Skeletal muscle cell (primary cell): ENCODE results near the gene SLFN5.
"Not testable (repeated sequence)": the region's sequence is repeated elsewhere in the genome, so short reads cannot be mapped to it uniquely, and the experiment has no call there.

Experiments used
- DNase-seq: peaks from one replicate; pipeline ENCODE4 v3.0.0-alpha.2; 2010; ENCODE audit warnings: low read depth
- H3K4me3 ChIP-seq: 2 replicates; pipeline ENCODE4 v1.5.1; 2011; ENCODE audit warnings: low read depth, mild to moderate bottlenecking, control low read depth, low read length, moderate library complexity

Gene SLFN5

DNA sequence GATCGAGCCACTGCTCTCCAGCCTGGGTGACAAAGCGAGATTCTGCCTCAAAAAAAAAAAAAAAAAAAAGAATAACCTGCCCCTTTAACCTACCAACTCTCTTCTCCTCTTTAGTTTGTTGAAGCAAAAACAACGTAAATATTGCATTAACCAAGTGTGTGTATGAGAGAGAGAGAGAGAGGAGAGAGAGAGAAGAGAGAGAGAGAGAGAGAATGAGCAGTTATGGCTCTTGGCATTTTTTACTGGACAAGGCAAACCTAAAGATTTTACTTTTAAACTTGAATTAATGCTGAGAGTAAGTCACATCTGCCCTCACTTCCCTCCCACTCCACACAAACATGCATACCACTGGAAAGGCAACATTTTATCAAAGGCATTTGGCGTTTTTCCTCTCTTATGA is 3.0 kb upstream of the SLFN5 start:
- no peak overlapping the region for H3K4me3 ChIP-seq
- no peak for DNase-seq

DNA sequence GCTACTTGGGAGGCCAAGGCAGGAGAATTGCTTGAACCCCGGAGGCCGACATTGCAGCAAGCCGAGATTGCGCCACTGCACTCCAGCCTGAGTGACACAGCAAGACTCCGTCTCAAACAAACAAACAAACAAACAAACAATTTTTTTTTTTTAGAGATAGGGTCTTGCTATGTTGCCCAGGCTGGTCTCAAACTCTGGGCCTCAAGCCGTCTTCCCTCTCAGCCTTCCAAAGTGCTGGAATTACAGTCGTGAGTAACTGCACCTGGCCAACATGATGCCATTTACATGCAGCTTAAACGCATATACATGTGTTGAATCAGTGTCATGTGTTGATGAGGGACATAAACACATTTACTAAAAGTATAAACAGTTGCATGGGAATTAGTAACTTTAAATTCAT is 2.0 kb upstream of the SLFN5 start:
- no peak overlapping the region for H3K4me3 ChIP-seq
- DNase-seq: no peak

DNA sequence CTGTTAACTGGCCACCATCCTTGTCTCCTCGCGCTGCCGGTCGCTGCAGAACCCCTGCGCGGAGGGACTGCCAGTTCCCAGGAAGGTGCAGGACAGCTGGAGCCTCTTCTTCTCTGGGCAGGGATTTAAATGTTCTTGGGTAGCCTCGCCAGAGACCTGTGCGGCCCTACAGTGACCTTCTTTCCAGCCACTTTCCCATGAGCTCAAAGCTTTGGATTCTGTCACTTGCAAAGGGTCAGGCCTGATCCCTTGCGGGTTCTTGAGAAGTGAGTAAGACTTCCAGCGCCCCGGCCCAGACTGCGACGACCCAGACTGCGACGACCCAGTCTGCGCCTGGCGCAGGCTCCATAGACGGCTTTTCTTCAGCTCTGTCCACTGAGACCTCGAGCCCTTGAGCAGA is 1.4 kb upstream of the SLFN5 start:
- no peak overlapping the region for H3K4me3 ChIP-seq
- DNase-seq: no peak

DNA sequence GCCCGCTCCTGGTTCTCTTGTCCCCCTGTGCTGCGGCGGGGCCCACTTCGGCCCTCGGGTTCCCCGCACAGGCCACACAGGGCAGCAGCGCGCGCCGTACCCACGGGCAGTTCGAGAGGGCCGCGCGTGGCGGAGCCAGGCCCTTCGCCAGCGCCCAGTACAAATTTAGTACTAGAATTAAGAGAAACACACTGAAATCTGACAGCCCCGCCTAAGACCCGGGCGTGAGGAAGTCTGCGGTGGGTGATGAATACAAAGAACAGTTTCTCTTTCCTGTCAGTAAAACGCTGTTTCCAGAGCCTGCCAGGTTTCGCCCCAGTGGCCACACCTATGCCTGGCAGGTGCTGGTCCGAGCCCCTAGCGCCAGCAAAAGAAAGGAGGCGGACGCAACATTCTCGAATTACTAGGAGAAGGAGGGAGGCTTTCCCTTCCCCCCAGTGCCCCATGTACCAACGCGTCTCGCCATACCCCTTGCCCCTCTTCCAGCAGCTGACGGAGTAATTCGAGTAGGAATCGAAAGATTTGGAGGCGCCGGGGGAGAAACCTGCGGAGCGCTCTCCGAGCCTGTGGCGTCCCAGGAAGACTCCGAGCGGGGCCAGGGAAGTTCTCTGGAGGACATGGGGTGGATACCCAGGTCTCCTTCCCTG is 591 bp upstream of the SLFN5 start:
- DNase-seq: no peak
- H3K4me3 ChIP-seq: peak overlapping the region; percentile 89

DNA sequence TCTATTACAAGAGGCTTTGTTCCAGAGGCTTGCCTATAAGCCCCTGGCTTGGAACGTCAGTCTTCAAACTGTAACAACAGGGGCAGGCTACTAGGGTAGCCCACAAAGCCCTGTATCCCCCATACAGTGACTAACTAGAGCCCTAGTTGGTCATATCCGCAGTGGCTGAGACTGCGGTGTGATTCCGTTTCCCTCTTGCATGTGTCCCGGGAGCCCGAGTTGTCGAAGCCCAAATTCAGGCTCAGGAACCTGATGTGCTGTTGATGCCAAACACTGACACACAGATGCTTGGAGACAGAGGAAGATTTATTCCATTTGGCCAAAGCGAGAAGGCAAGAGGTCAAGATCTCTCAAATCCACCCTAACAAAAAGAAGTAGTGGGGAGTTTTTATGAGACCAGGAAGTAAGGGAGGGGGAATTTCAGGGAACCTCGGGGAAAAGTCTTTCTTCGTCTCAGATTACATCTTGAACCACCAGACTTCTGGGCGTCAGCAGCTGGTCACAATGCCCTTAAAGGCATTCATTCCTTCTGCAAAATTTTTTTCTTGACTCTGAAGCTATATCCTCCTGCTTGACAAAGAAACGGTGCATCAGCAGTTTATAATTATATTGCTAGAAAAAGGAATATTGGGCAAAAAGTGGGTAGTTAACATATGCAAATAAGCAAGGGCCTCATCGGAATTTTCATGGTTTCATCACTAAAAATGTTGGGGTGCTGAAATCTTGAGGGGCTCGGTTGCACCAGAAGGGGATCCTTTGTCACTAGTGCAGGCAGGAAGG is 879 bp downstream of the SLFN5 start:
- peak; percentile 33 for DNase-seq
- H3K4me3 ChIP-seq: peak overlapping the region; percentile 89

DNA sequence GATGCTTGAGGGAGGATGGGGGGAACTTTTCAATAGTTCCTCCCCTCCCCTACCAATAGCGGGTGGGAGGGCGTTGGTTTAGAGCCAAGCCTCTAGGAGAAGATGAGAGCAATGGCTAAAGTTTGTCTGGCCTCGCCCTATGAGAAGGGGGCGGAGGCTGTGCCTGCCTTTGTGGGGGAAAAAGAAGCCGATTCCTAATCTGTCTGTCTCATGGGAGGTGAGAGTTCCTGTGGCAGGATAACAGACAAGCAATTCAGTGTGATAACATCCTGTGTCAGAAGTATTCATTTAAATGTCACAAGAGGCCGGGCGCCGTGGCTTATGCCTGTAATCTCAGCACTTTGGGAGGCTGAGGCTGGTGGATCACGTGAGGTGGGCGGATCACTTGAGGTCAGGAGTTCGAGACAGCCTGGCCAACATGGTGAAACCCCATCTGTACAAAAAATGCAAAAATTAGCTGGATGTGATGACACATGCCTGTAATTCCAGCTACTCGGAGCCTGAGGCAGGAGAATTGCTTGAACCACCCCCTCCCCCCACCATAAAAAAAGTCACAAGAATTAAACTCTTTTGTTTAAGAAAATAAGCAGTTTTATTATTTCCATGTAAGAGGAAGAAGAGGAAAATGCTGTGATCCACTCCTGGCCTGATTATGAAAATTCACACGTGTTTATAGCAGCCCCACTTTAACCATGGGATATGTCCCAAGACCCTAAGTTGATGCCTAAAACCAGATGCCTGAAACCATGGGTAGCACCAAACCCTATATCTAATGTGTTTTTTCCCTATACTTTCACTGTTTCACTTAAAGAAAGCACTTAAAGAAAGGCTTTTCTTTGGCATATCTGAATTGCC is 1.7 kb downstream of the SLFN5 start:
- peak overlapping the region; percentile 89 for H3K4me3 ChIP-seq
- peak; percentile 69 for DNase-seq

DNA sequence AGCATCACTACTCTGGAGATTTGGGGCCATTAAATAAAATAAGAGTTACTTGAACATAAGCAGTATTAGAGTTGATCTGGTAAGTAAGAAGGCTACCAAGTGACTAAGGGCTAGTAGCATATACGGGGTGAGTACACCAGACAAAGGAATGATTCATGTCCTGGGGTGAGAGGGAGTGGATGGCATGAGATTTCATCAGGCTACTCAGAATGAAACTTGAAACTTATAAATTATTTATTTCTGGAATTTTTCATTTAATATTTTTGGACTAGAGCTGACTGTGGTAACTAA is 2.3 kb downstream of the SLFN5 start:
- H3K4me3 ChIP-seq: peak overlapping the region; percentile 89
- DNase-seq: peak; percentile 82

DNA sequence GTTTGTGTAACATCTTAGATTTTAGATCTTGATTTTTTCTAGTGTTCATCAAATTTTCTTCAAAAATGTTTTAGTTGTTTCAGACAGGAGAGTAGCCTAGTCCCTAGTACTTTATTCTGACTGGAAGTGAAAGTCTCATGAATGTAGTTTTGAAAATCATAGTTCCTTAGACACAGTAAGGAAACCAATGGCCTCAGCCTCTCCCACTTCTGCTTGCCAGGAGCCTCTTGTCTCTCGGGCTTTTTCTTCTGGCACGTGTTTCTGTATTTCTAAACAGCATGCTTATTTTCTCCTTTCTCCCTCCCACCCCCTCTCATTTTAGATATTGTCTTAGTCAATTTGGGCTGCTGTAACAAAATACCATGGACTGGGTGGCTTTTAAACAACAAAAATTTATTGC is 9.8 kb downstream of the SLFN5 start:
- no peak for DNase-seq
- no peak overlapping the region for H3K4me3 ChIP-seq

DNA sequence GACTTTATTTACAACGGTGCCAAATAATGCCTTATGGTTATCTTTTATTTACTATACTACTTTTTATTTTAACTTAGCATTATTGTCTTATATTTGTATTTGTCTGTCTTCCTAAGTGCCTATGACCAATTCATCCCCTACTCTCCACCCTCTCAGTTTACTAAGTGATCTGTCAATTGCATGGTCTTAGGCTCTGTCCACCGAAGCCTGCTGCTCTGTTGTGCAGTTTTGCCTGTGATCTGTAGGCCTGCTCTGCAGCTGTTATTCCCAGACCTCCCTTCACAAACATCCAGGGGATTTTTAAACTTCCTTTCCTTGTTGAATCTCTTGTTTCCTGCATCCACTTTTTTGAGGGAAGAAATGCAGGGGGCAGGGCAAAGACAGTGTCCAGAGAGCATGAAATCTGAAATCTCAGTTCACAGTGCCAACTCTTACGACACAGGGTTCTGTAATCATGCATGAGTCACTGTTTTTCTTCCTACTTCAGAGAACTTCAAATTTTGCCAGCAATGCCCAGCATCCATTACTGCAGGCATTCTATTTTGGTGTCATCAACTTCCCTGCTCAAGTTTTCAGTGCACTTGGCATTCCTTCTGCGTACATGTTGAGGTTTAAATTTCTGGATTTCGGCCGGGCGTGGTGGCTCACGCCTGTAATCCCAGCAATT is 11.4 kb downstream of the SLFN5 start:
- H3K4me3 ChIP-seq: no peak overlapping the region
- peak; percentile 92 for DNase-seq

DNA sequence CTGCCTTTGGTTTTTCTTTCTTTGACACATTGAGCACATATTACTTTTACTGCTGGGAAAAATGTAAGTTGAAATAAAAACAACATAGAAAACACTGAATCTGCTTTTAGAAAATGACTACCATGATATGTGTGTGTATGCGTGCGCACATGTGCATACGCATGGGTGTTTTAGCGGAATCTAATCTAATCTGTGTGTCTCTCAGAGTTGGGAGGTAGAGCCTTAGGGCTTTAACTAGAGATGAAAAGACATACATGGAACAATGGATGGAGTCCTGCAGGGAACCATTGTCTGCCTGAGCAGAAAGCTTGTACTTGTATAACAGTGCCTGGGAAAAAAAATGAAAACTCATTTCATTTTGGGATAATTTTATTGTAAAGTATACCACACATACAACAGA is 12.4 kb downstream of the SLFN5 start:
- no peak for DNase-seq

DNA sequence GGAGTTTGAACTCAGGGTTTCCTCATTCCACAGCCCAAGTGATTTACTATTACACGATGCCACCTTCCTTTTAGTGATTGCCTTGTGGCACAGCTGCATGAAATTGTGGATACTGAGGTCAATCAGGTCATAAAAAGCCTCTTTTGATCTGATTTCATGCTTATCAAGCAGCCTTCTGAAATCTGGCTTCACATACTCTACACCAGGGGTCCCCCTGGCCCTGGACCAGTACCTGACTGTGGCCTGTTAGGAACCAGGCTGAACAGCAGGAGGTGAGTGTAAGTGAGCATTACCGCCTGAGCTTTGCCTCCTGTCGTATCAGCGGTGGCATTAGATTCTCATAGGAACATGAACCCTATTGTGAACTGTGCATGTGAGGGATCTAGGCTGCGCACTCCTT is 13.8 kb downstream of the SLFN5 start:
- no peak for DNase-seq
- H3K4me3 ChIP-seq: no peak overlapping the region

More for the DNA sequence above, 12.4 kb downstream of the SLFN5 start:
- no peak overlapping the region for H3K4me3 ChIP-seq

DNA sequence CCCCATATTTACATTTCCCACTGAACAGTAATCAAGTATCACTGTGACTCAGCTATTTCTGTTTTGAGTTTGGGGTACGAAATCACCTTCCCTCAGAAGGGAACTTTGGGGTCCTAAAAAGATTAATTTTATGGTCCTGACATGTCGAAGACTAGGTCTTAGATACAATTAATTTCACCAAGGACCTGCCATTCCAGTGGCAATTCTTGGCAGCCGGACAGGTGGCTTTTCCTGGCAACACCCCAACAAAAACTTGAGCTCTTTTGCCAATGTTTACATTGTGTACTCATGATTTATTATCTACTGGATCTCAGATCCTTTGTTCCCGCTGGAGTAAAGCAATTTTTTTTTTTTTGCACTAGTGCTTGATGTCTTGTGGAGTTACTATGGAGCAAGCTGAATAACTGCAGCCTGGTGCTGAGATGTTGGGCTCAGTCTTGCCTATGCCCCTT is 14.4 kb downstream of the SLFN5 start:
- DNase-seq: no peak
- H3K4me3 ChIP-seq: no peak overlapping the region

DNA sequence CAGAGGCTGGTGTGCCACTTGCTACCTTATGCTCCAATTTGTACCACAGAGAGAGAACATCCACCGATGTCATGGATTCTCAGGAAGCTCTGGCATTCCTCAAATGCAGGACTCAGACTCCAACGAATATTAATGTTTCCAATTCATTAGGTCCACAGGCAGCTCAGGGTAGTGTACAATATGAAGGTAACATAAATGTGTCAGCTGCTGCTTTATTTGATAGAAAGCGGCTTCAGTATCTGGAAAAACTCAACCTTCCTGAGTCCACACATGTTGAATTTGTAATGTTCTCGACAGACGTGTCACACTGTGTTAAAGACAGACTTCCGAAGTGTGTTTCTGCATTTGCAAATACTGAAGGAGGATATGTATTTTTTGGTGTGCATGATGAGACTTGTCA is 16.1 kb downstream of the SLFN5 start:
- no peak for DNase-seq
- no peak overlapping the region for H3K4me3 ChIP-seq

DNA sequence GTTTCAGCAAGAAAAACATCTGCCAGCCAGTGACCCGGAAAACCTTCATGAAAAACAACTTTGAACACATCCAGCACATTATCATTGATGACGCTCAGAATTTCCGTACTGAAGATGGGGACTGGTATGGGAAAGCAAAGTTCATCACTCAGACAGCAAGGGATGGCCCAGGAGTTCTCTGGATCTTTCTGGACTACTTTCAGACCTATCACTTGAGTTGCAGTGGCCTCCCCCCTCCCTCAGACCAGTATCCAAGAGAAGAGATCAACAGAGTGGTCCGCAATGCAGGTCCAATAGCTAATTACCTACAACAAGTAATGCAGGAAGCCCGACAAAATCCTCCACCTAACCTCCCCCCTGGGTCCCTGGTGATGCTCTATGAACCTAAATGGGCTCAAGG is 22.2 kb downstream of the SLFN5 start:
- H3K4me3 ChIP-seq: no peak overlapping the region
- no peak for DNase-seq

DNA sequence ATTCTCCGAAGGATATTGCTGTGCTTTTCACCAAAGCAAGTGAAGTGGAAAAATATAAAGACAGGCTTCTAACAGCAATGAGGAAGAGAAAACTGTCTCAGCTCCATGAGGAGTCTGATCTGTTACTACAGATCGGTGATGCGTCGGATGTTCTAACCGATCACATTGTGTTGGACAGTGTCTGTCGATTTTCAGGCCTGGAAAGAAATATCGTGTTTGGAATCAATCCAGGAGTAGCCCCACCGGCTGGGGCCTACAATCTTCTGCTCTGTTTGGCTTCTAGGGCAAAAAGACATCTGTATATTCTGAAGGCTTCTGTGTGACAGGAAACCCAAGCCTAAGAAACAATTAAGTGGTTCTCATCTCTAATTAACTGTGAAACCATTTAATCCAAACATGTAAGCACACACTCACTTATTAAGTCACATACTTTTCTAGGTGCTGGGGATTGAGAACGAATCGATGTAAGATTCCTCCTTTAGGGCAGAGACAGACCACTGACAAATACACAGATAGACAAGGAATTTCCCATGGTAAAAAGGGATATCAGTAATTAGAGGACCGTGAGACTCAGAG is 22.8 kb downstream of the SLFN5 start:
- DNase-seq: no peak
- H3K4me3 ChIP-seq: no peak overlapping the region

DNA sequence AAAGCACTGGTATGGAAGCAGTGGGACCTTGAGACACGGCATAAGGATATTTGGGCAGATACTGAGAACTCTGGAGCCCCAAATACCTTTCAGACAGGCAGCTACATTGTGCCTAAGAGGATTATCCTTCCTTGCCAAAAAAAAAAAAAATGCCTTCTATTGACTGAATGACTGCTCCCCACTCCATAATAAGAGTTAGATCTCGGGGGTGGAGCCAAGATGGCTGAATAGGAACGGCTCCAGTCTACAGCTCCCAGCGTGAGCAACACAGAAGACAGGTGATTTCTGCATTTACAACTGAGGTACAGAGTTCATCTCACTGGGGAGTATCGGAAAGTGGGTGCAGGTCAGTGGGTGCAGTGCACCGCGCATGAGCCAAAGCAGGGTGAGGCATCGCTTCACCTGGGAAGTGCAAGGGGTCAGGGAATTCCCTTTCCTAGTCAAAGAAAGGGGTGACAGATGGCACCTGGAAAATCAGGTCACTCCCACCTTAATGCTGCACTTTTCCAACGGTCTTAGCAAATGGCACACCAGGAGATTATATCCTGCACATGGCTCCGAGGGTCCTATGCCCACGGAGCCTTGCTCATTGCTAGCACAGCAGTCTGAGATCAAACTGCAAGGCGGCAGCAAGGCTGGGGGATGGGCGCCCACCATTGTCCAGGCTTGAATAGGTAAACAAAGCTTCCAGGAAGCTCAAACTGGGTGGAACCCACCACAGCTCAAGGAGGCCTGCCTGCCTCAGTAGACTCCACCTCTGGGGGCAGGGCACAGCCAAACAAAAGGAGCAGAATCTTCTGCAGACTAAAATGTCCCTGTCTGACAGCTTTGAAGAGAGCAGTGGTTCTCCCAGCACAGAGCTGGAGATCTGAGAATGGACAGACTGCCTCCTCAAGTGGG is 31.5 kb downstream of the SLFN5 start:
- not testable (repeated sequence) for DNase-seq, H3K4me3 ChIP-seq

DNA sequence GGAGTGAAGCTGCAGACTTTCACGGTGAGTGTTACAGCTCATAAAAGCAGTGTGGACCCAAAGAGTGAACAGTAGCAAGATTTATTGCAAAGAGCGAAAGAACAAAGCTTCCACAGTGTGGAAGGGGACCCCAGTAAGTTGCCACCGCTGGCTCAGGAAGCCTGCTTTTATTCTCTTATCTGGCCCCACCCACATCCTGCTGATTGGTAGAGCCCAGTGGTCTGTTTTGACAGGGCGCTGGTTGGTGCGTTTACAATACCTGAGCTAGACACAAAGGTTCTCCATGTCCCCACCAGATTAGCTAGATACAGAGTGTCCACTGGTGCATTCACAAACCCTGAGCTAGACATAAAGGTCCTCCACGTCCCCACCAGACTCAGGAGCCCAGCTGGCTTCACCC is 35.6 kb downstream of the SLFN5 start:
- DNase-seq, H3K4me3 ChIP-seq: not testable (repeated sequence)

DNA sequence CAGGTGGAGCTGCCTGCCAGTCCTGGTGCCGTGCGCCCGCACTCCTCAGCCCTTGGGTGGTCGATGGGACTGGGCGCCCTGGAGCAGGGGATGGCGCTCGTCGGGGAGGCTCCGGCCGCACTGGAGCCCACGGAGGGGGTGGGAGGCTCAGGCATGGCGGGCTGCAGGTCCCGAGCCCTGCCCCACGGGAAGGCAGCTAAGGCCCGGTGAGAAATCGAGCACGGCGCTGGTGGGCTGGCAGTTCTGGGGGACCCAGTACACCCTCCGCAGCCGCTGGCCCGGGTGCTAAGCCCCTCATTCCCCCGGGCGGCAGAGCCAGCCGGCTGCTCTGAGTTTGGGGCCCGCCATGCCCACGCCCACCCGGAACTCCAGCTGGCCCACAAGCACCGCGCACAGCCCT is 36.0 kb downstream of the SLFN5 start:
- not testable (repeated sequence) for DNase-seq, H3K4me3 ChIP-seq

DNA sequence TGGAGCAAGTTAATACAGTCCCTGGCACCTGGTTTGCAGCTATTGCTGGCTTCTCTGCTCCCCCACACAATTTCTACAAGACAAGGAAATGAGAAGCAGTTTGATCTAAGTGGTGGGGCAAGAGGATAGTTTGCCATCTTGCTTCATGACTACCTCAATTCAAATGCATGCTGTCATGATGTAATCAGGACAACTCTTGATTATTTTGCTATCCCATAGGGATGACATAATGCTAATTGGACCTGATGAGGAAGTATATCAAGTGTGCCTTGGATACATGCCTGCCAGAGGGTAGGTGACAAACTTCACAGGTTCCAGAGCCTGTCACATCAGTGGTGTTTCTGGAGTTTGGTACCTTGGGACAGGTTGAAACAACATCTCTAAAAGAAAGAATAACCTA is 40.9 kb downstream of the SLFN5 start:
- H3K4me3 ChIP-seq: no peak overlapping the region
- no peak for DNase-seq
